IMR-90 (cell line): ENCODE data around the gene CCDC61. TPM values are rescaled to one million over a fixed set of nuclear protein-coding genes. Genes with fewer than 3 reads are reported as not detected.

Experiments
- ATAC-seq: fragments of 200-7000 bp; cut with Tn5 transposase; 2 replicates; pipeline ENCODE4 v1.9.1; 2020; ENCODE audit warnings: low read depth, mild to moderate bottlenecking, moderate library complexity
- BruUV-seq: library from RNA; stranded (reverse); fragments of 400-500 nt; replicated peaks from 2 replicates; lab custom pipeline; 2021; lab: Mats Ljungman, UMichigan
- CTCF ChIA-PET: fragments of 300-600 bp; formaldehyde crosslinking; extraction: SDS; loops from one replicate; lab custom pipeline; 2021; ENCODE audit warnings: antibody characterized with exemption; lab: Yijun Ruan, JAX
- POLR2A ChIA-PET: fragments of 300-600 bp; sonication (Branson Sonifier 250); formaldehyde crosslinking; loops from one replicate; lab custom pipeline; 2022; ENCODE audit warnings: antibody characterized with exemption; ENCODE audit not compliant: unreplicated experiment; lab: Charles Lee
- DNase-seq: peaks from one replicate; pipeline ENCODE4 v3.0.0; 2013
- H2AFZ ChIP-seq: replicated peaks from 2 replicates; pipeline ENCODE3; 2013; ENCODE audit warnings: low read length, mild to moderate bottlenecking; ENCODE audit not compliant: poor library complexity
- H2AK5ac ChIP-seq: 2 replicates; pipeline ENCODE4 v1.6.1; 2013; ENCODE audit warnings: low read depth, low read length, inconsistent platforms
- H2AK9ac ChIP-seq: replicated peaks from 2 replicates; pipeline ENCODE3; 2013; ENCODE audit warnings: mild to moderate bottlenecking, low read depth, low read length, moderate library complexity; ENCODE audit not compliant: poor library complexity
- H2BK120ac ChIP-seq: 2 replicates; pipeline ENCODE4 v1.6.1; 2013; ENCODE audit warnings: low read depth, low read length, inconsistent platforms
- H2BK15ac ChIP-seq: 3 replicates; pipeline ENCODE4 v1.6.1; 2013; ENCODE audit warnings: low read depth, low read length, inconsistent platforms
- H2BK20ac ChIP-seq: 2 replicates; pipeline ENCODE4 v1.6.1; 2013; ENCODE audit warnings: low read depth, mild to moderate bottlenecking, inconsistent platforms, low read length, moderate library complexity
- H2BK5ac ChIP-seq: 2 replicates; pipeline ENCODE4 v1.6.1; 2013; ENCODE audit warnings: mild to moderate bottlenecking, low read depth, low read length, inconsistent platforms; ENCODE audit not compliant: poor library complexity, severe bottlenecking
- H3K14ac ChIP-seq: replicated peaks from 2 replicates; pipeline ENCODE4 v1.6.1; 2013; ENCODE audit warnings: low read depth, low read length, inconsistent platforms
- H3K18ac ChIP-seq: 2 replicates; pipeline ENCODE4 v1.6.1; 2013; ENCODE audit warnings: low read depth, low read length, control low read depth
- H3K23ac ChIP-seq: 2 replicates; pipeline ENCODE4 v1.6.1; 2013; ENCODE audit warnings: low read depth, low read length, inconsistent platforms
- H3K27ac ChIP-seq: 2 replicates; pipeline ENCODE4 v1.5.1; 2013; ENCODE audit warnings: mild to moderate bottlenecking, control low read depth, low read length; ENCODE audit not compliant: insufficient read depth
- H3K27me3 ChIP-seq: 2 replicates; pipeline ENCODE4 v1.6.1; 2013; ENCODE audit warnings: low read length; ENCODE audit not compliant: control insufficient read depth, insufficient read depth
- H3K36me3 ChIP-seq: 2 replicates; pipeline ENCODE4 v1.6.1; 2013; ENCODE audit warnings: low read length, mixed read lengths; ENCODE audit not compliant: control insufficient read depth, insufficient read depth
- H3K4ac ChIP-seq: 2 replicates; pipeline ENCODE4 v1.6.1; 2013; ENCODE audit warnings: low read depth, low read length, inconsistent platforms
- H3K4me1 ChIP-seq: 2 replicates; pipeline ENCODE4 v1.6.1; 2013; ENCODE audit warnings: low read length, mixed read lengths; ENCODE audit not compliant: control insufficient read depth, insufficient read depth
- H3K4me2 ChIP-seq: 2 replicates; pipeline ENCODE4 v1.6.1; 2013; ENCODE audit warnings: low read depth, mild to moderate bottlenecking, control low read depth, low read length, moderate library complexity
- H3K4me3 ChIP-seq: 2 replicates; pipeline ENCODE4 v1.5.1; 2013; ENCODE audit warnings: low read depth, mild to moderate bottlenecking, control low read depth, low read length, moderate library complexity; ENCODE audit not compliant: insufficient read depth
- H3K56ac ChIP-seq: 2 replicates; pipeline ENCODE4 v1.6.1; 2013; ENCODE audit warnings: low read length, inconsistent platforms; ENCODE audit not compliant: insufficient read depth; ENCODE audit errors: extremely low read depth
- H3K79me1 ChIP-seq, 2 experiments: 2 replicates each; pipeline ENCODE4 v1.6.1; 2013; ENCODE audit warnings: low read length in 2 of 2, inconsistent platforms in 1 of 2, low read depth in 1 of 2
- H3K9ac ChIP-seq: 2 replicates; pipeline ENCODE4 v1.6.1; 2013; ENCODE audit warnings: low read depth, low read length, control low read depth
- H3K9me1 ChIP-seq: 2 replicates; pipeline ENCODE4 v1.6.1; 2013; ENCODE audit warnings: low read length, inconsistent platforms; ENCODE audit not compliant: insufficient read depth
- H3K9me3 ChIP-seq: 2 replicates; pipeline ENCODE4 v1.6.1; 2013; ENCODE audit warnings: low read length; ENCODE audit not compliant: control insufficient read depth, insufficient read depth
- H4K20me1 ChIP-seq: 2 replicates; pipeline ENCODE4 v1.6.1; 2013; ENCODE audit warnings: low read length, inconsistent platforms; ENCODE audit not compliant: insufficient read depth
- H4K5ac ChIP-seq: 2 replicates; pipeline ENCODE4 v1.6.1; 2013; ENCODE audit warnings: mild to moderate bottlenecking, low read depth, low read length, control low read depth
- H4K8ac ChIP-seq, 2 experiments: 2 replicates each; pipeline ENCODE4 v1.6.1; 2013; ENCODE audit warnings: low read depth in 2 of 2, low read length in 2 of 2, control low read depth in 1 of 2, inconsistent platforms in 1 of 2
- H4K91ac ChIP-seq: 2 replicates; pipeline ENCODE4 v1.6.1; 2013; ENCODE audit warnings: low read depth, low read length, inconsistent platforms; ENCODE audit not compliant: insufficient read depth
- CEBPB ChIP-seq: IDR thresholded peaks from 2 replicates; pipeline ENCODE4 v1.6.1; 2012; ENCODE audit warnings: low read depth, low read length, improper control_type of control experiment
- CTCF ChIP-seq: conservative IDR thresholded peaks from 2 replicates; pipeline ENCODE4 v1.5.1; 2012; ENCODE audit warnings: mild to moderate bottlenecking, low read depth, low read length, improper control_type of control experiment
- ELK1 ChIP-seq: fragments of 150-350 bp; IDR thresholded peaks from 2 replicates; pipeline ENCODE4 v1.6.1; 2016; ENCODE audit warnings: low read depth, mild to moderate bottlenecking, low read length, moderate library complexity, borderline replicate concordance
- MAFK ChIP-seq: IDR thresholded peaks from 2 replicates; pipeline ENCODE4 v1.6.1; 2012; ENCODE audit warnings: low read depth, low read length, improper control_type of control experiment
- MAZ ChIP-seq: IDR thresholded peaks from 2 replicates; pipeline ENCODE4 v1.6.1; 2012; ENCODE audit warnings: low read depth, mild to moderate bottlenecking, low read length, improper control_type of control experiment, moderate library complexity, borderline replicate concordance
- MXI1 ChIP-seq: IDR thresholded peaks from 2 replicates; pipeline ENCODE4 v1.6.1; 2012; ENCODE audit warnings: low read depth, mild to moderate bottlenecking, low read length, moderate library complexity, borderline replicate concordance
- NFE2L2 ChIP-seq: fragments of 150-350 bp; IDR thresholded peaks from 2 replicates; pipeline ENCODE4 v1.6.1; 2016; ENCODE audit warnings: low read depth, mild to moderate bottlenecking, low read length
- POLR2A ChIP-seq: IDR thresholded peaks from 2 replicates; pipeline ENCODE4 v1.6.1; 2012; ENCODE audit warnings: mild to moderate bottlenecking, low read depth, low read length
- RAD21 ChIP-seq: IDR thresholded peaks from 2 replicates; pipeline ENCODE4 v1.6.1; 2012; ENCODE audit warnings: low read length, improper control_type of control experiment
- SMC3 ChIP-seq: fragments of 150-350 bp; IDR thresholded peaks from 2 replicates; pipeline ENCODE4 v1.6.1; 2016; ENCODE audit warnings: low read depth, mild to moderate bottlenecking, antibody characterized with exemption, low read length, moderate library complexity
- WGBS, 2 experiments: methylation state at CpG; one replicate each; pipeline versions ENCODE4 v1.1.5 to v1.1.7; 2013; ENCODE audit warnings: missing lambda C conversion rate in 2 of 2; ENCODE audit not compliant: insufficient read length in 1 of 2; ENCODE audit errors: extremely low coverage in 2 of 2; 5-methylcytosine and 5-hydroxymethylcytosine counted together
- dilution Hi-C: fragments of 300-500 bp; cut with HindIII; formaldehyde crosslinking; loops from one replicate; pipeline ENCODE4 v1.14.3; 2018; ENCODE audit warnings: low sequenced_read_pairs; ENCODE audit not compliant: unreplicated experiment
- in situ Hi-C: fragments of 300-500 bp; cut with MboI; formaldehyde crosslinking; loops from 3 replicates; pipeline ENCODE4 v1.14.3; 2019; ENCODE audit warnings: low sequenced_read_pairs, inconsistent platforms, mixed read lengths
- intact Hi-C: fragments of 100-400 bp; cut with micrococcal nuclease; formaldehyde crosslinking; loops from 2 replicates; pipeline ENCODE4 v1.10.0; 2022
- polyA plus RNA-seq, 3 experiments: library from polyadenylated mRNA; depleted of rRNA; stranded (reverse); fragments of >200 nt; gene quantifications; 2 replicates each; pipeline ENCODE4 v1.2.3, GENCODE V29; 2012; ENCODE audit warnings: low replicate concordance in 1 of 3
- total RNA-seq: library from RNA; depleted of rRNA; stranded (reverse); fragments of >200 nt; gene quantifications from 2 replicates; pipeline ENCODE4 v1.2.3, GENCODE V29; 2012
- TF ChIP-seq, protein P1 (sequence below): fragments of 150-350 bp; IDR thresholded peaks from 2 replicates; pipeline ENCODE4 v1.6.1; 2017; ENCODE audit warnings: mild to moderate bottlenecking, antibody characterized with exemption, low read length, low read depth

The CCDC61 gene
- total and polyA plus RNA-seq, 2 of the 4 experiments (the other 2 are of a cell fraction): 3.2 to 9.1 TPM

GRCh38 chr19:45995715-45996385 is 583 bp downstream of the CCDC61 start:
- peak overlapping the region; percentile 64 for H3K27ac ChIP-seq
- peak overlapping the region; percentile 86 for H2AK9ac ChIP-seq
- WGBS, 2 experiments: 0% methylated on average over 5 of the region's 13 CpGs; no CpG with 5 or more reads in 1 of the 2 experiments
- no peak overlapping the region for H4K5ac ChIP-seq
- H2BK20ac ChIP-seq: no peak overlapping the region
- BruUV-seq: TSS peak; percentile 68
- H3K9me3 ChIP-seq: no peaks in the 10 kb centered on the region
- no peak overlapping the region for H2BK120ac ChIP-seq
- H3K79me1 ChIP-seq: peaks cover 16 to 40% of the 10 kb centered on the region in 2 experiments
- H2BK5ac ChIP-seq: peak overlapping the region; percentile 42
- intact Hi-C loops: loop anchor here (5.0 to 10.0 kb wide), 2 partner anchors 71 to 109 kb away; partner anchors contain the start of gene IRF2BP1
- TF ChIP-seq NFE2L2 (no peak), ELK1 (no peak), SMC3 (no peak), POLR2A (no peak), CEBPB (no peak), MAFK (no peak), MAZ (no peak), MXI1 (no peak), CTCF (no peak), RAD21 (no peak)
- TF ChIP-seq, protein P1, sequence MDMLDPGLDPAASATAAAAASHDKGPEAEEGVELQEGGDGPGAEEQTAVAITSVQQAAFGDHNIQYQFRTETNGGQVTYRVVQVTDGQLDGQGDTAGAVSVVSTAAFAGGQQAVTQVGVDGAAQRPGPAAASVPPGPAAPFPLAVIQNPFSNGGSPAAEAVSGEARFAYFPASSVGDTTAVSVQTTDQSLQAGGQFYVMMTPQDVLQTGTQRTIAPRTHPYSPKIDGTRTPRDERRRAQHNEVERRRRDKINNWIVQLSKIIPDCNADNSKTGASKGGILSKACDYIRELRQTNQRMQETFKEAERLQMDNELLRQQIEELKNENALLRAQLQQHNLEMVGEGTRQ: no peak; the same call in 1 of the 2 replicates
- ATAC-seq: no peak
- H3K4me1 ChIP-seq: peaks cover 2% of the 10 kb centered on the region
- DNase-seq: peak; percentile 67
- peaks cover 9% of the 10 kb centered on the region for H3K9me1 ChIP-seq
- dilution Hi-C loops: no loop called here
- ChIA-PET POLR2A (no interaction called here), CTCF (interaction anchor here (1.3 to 1.6 kb wide), 2 partner anchors 14 to 21 kb away, joined by 4 to 7 read pairs; no protein-coding TSS in a partner anchor)
- H3K9ac ChIP-seq: peak overlapping the region; percentile 88
- H3K4me2 ChIP-seq: peak overlapping the region; percentile 98
- peak overlapping the region; percentile 83 for H3K4me3 ChIP-seq
- peaks cover 5% of the 10 kb centered on the region; the same call in 1 of the 2 replicates for H4K20me1 ChIP-seq
- 0 out of 2 replicates have a peak overlapping the region, but pooled peaks have one; percentile 34 for H4K91ac ChIP-seq
- peak overlapping the region; percentile 72 for H3K14ac ChIP-seq
- no peaks in the 10 kb centered on the region for H3K27me3 ChIP-seq
- H3K36me3 ChIP-seq: peaks cover 2% of the 10 kb centered on the region; the same call in 1 of the 2 replicates
- H2AK5ac ChIP-seq: peak overlapping the region; percentile 3; the same call in 1 of the 2 replicates
- in situ Hi-C loops: no loop called here
- H2BK15ac ChIP-seq: no peak overlapping the region
- H3K18ac ChIP-seq: no peak overlapping the region; the same call in 1 of the 2 replicates
- H3K56ac ChIP-seq: peak overlapping the region; percentile 73
- peak overlapping the region; percentile 46 for H3K23ac ChIP-seq
- H3K4ac ChIP-seq: peak overlapping the region; percentile 55
- H4K8ac ChIP-seq: peak overlapping the region; percentile 8 to 85; a peak in 3 of 4 replicates
- peak overlapping the region; percentile 90 for H2AFZ ChIP-seq
